Stimulated activated CD8-positive, alpha-beta memory T cell treated with anti-CD3 and anti-CD28 coated beads, Interleukin-2, amount 100 ng/mL, for 48 hours (primary cell): ENCODE data around the gene ZNF8.
A peak's percentile ranks its signal among the peaks of the same experiment; 100 is the strongest.
"Not testable (repeated sequence)": the region's sequence is repeated elsewhere in the genome, so short reads cannot be mapped to it uniquely, and the experiment has no call there.

Source experiments
- DNase-seq, 2 donors: peaks; one replicate each; pipeline ENCODE4 v3.0.0-alpha.2; 2020; ENCODE audit warnings: low read depth in 2 of 2

ZNF8 gene

GRCh38 chr19:58278541-58279041 is at the start of gene ZNF8:
Gene ZNF8 (plus strand): TSS chr19:58278955. CDS start chr19:58279082, 127 bp downstream.
- peak; percentile 92 to 96 for DNase-seq

- peak in 1 of 2 donors; percentile 3 for DNase-seq
Observed at GRCh38 chr19:58229255-58229639, 49.5 kb upstream of the ZNF8 start.

- no peak for DNase-seq
Observed at GRCh38 chr19:58237324-58237723, 41.4 kb upstream of the ZNF8 start.

GRCh38 chr19:58243351-58243750 is 35.4 kb upstream of the ZNF8 start:
- DNase-seq, result no peak

- DNase-seq, result no peak
Observed at GRCh38 chr19:58248886-58249285, 29.9 kb upstream of the ZNF8 start.

- DNase-seq, result no peak
Observed at GRCh38 chr19:58252102-58252685, 26.6 kb upstream of the ZNF8 start.

GRCh38 chr19:58258259-58258658 is 20.5 kb upstream of the ZNF8 start:
- DNase-seq, result not testable (repeated sequence)

- DNase-seq, result no peak
Observed at GRCh38 chr19:58261600-58261967, 17.2 kb upstream of the ZNF8 start.

- DNase-seq, result no peak
Observed at GRCh38 chr19:58261968-58262921, 16.5 kb upstream of the ZNF8 start.

GRCh38 chr19:58262922-58263296 is 15.8 kb upstream of the ZNF8 start:
- no peak for DNase-seq

GRCh38 chr19:58265100-58265499 is 13.7 kb upstream of the ZNF8 start:
- DNase-seq, result no peak

- DNase-seq, result no peak
Observed at GRCh38 chr19:58268344-58268743, 10.4 kb upstream of the ZNF8 start.

GRCh38 chr19:58274771-58275201 is 4.0 kb upstream of the ZNF8 start:
- no peak for DNase-seq

GRCh38 chr19:58275564-58275963 is 3.2 kb upstream of the ZNF8 start:
- DNase-seq, result no peak

GRCh38 chr19:58277197-58277596 is 1.6 kb upstream of the ZNF8 start:
- DNase-seq, result no peak

- DNase-seq, result no peak
Observed at GRCh38 chr19:58277748-58278540, 811 bp upstream of the ZNF8 start.

GRCh38 chr19:58279042-58279924 is 528 bp downstream of the ZNF8 start:
- peak; percentile 27 to 37 for DNase-seq

- DNase-seq, result no peak
Observed at GRCh38 chr19:58279925-58280316, 1.2 kb downstream of the ZNF8 start.

GRCh38 chr19:58284199-58284598 is 5.4 kb downstream of the ZNF8 start:
- no peak for DNase-seq

- DNase-seq, result no peak
Observed at GRCh38 chr19:58291943-58292342, 13.2 kb downstream of the ZNF8 start.

GRCh38 chr19:58294743-58295374 is 16.1 kb downstream of the ZNF8 start:
- no peak for DNase-seq
